HG02885 (cell line): ENCODE data around the gene OXCT1.
"Not testable (repeated sequence)": the region's sequence is repeated elsewhere in the genome, so short reads cannot be mapped to it uniquely, and the experiment has no call there.

Experiments
- ATAC-seq: cut with Tn5 transposase; IDR thresholded peaks from one replicate; pipeline ENCODE4 v1.9.1; 2021; ENCODE audit warnings: mild to moderate bottlenecking; ENCODE audit not compliant: unreplicated experiment, poor library complexity

The OXCT1 gene

DNA sequence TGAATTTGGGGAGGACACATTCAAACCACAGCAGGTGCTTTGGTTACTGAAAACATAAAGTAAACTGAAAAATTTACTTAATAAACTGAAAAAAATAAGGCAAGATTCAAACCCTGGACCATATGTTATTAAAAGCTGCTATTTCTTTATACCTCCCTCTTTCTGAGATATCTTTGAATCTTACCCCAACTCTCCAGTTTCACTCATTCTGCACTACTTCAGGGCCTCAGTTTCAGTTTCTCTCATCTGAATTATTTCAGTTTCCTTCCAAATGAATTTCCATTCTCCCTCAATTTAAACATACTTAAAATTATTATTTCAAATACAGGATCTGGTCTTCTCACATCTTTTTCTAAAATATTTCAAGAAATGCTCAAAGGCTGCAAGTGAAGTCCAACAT, 4.9 kb upstream of the OXCT1 start:
- no peak for ATAC-seq

DNA sequence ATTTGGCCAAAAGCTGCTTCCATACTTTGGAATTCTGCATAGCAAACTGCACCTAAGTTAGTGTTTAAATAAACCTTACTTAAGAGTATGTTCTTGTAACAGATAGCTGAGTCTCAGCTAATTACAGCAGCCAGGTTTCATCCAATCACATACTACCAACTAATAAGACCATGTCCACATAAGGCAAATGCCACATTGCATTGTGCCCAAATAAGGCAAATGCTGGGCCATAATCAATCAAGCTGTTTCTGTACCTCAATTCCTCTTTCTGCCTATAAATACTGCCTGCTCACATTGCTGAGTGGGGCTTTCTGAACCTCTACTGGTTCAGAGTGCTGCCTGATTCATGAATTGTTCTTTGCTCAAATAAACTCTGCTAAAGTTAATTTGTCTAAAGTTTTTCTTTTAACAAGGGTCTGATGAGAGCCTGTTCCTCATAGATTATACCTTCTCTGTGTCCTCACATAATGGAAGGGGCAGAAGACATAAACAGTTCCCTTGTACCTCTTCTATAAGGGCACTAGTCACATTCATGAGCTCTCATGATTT, 4.4 kb upstream of the OXCT1 start:
- no peak for ATAC-seq

DNA sequence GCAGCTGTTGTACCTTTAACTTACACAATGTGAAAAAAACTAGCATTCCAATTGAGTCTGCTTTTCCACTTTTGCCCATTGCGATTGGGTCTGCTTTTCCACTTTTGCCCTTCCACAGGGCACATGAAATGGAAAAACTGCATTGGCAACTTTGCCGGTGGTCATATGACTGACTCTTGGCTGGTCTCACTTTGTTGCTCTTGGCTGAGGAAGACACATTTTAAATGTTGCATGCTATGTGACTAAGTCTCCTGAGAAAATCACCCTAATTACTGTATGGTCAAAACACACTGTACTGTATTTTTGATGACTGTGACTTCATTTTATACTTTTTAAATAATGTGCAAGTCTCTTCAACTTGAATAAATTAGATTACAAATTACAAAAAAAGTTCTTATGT, 1.6 kb upstream of the OXCT1 start:
- ATAC-seq = no peak

DNA sequence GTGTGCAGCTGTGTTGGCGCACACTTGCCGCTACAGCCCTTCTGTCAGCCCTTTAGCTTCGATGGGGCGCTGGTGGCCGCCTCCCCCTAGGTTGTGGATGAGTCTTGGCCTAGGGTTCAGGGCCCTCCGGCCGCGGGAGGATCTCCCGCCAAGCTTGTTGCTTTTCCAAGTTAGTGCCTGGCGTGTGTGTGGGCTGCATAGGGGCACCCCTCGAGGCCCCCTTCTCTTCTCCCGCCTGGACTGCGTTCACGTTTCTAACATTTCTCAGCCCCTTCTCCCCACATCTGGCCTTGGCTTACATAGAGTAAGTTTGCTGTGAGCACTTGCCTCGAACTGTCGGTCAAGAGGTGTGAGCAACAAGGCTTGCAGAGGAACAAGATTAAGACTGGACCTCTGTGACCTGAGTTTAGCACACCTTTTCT, 413 bp upstream of the OXCT1 start:
- ATAC-seq = no peak

DNA sequence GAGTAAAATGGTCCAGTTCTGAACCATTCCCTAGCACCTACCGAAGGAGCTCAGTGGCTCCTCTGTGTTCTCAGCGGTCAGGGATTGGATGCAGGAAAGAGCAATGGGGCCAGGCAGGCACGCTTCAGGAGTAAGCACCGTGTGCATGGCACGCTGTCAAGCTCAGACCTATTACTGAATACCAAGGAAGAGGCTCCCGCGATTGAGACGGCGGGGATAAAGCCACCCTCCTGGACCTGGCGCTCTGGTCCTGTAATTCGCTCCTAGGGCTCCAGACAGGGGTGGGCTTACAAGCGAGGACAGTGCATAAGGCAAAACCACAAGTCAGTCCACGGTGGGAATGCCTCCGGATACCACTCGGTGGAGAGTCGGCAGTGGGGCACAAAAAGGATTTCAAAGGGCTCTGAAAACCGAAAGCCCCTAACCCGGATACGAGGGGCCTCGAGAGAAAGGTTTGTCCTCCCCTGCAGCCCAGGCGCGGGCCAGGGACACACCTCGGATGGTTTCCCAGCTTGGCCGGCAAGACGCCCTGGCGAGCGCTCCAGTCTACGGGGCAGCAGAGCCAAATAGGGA, 988 bp downstream of the OXCT1 start:
- ATAC-seq = no peak

DNA sequence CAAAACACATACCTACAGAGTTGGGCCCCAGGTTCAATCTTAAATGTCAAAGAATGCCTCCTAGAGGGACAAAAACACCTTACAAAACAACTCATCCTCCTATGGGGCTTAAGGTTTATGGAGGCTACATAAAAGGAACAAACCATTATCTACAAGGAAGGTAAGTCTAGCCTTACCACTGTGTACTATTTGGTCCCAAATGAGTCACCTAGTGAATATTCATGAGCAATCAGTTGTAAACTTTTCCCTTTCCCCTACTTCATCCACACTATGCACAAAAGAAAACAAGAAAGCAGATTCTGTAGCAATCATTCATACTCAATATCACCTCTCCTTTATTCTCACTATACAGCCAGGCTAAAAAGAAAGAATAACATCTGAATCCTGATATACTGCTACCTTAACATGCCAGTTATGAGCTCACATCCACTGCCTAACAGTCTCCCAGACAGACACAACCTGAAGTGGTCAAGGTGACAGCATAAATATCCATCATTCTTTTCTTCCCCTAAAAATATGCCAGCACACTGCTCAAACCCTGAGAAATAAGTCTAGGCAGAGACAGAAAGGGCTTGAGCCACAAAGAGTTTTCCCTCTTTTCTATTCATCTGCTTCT, 6.2 kb downstream of the OXCT1 start:
- peak; percentile 76 for ATAC-seq

DNA sequence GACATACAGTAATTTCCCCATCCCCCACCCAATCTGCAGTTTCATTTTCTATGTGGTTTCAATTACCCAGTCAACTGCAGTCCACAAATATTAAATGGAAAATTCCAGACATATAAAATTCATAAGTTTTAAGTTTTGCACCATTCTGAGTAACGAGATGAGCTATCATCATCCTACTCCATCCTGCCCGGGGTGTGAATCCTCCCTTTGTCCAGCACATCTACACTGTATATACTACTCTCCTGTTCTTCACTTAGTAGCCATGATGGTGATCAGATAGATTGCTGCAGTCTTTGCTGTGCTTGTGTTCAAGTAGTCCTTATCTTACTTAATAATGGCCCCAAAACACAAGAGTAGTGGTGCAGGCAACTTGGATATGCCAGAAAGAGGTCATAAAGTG, 11.3 kb downstream of the OXCT1 start:
- ATAC-seq = no peak

DNA sequence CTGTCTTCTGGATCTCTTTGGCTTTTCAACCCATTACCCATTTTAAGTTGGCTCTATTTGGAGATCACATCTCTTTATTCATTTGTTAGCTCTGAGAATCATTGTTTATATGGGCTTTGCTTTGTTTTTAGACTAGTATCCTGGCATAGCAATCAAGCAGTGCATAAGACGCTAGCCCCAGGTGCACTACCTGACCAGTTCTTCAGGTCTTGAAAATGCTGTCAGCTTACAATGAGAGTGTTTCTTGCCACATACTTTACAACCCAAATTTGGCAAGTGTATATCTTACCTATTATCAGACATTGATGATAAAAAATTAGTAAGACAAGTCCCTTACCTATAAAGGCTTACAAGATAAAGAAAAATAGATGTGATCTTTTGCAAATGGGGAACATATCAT, 12.2 kb downstream of the OXCT1 start:
- no peak for ATAC-seq

DNA sequence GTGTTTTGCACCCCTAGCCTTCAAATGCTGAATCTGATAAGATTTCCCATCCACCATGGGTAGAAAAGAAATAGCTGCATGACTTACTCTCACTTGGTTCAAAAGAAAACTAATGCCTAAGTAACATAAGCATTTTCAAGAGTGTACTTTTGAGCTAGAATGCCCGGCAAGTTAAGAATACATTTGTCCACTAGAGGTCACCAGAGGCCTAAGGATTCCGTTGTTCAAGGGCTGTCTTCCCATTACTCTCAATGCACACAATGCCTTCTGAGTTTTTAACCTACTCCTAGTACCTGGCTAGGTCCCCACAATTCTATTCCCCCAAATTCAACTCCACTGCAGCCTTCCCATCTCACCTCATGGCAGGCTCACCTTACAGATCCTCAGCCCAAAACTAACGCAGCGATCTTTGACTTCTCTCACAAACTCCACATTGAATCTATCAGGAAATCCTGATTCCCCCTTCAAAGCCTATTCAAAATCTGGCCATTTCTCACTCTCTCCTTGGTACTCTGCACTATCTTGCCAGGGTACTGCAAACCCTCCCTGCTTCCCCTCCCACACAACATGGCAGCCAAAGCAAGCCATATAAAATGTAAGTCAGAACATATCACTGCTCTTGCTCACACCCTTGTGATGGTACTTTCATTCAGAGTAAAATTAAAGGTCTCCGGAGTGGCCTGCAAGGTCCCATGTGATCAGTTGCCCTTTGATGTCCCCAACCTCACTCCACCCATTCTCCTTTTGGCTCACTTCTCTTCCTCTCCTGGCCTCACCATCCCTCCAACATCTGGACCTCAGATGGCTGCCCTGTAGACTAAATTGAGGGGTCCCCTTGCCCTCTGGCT, 13.4 kb downstream of the OXCT1 start:
- peak; percentile 95 for ATAC-seq

DNA sequence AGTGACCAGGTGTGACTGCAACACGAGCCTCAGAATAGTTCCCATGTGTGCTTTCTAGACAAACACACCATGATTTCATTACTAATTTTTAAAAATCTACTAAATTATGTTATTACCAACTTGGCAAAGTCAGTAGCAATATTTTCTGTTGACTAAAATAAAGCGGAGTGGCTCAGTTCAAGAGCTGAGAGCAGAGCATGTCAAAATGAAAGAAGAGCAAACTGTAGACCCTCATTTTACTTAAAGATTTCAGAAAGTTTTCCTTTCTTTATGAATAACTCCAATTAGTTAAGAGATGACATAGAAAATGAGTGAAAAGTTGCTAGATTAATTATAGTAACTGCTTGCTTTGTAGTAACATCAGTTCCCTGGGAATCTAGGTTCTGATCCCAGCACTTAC, 17.9 kb downstream of the OXCT1 start:
- ATAC-seq = no peak

DNA sequence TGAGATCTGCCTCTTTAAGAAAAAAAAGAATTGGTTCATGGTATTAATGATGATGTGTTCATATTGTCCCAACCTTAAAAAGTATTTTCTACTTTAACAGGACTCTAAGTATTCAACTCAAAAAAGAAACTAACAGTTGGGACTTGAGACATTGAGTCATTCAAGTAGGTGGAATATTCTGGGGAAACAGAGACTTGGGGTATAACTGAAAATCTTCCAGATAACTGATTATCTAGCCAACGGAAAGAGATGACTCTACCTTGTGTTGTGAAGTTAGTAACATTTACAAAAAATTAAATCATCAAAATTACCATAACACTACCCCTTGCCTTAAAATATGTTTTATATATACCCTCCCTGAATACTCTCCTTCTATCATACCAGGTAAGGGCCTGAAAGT, 19.1 kb downstream of the OXCT1 start:
- no peak for ATAC-seq

DNA sequence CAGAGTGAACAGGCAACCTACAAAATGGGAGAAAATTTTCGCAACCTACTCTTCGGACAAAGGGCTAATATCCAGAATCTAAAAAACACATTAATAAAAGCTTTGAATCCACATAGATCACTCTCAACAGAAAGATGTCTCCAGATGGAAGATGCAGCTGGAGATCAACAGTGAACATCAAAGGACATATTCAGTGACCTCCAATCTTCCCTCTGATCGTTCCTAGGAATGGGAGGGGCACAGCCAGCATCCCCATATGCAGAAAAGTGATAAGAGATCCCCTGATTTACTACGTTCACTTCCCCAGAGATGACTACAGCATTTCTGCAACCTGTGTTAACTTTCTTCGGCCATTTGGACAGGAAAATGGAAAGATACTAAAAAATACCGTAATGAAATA, 21.2 kb downstream of the OXCT1 start:
- no peak for ATAC-seq

DNA sequence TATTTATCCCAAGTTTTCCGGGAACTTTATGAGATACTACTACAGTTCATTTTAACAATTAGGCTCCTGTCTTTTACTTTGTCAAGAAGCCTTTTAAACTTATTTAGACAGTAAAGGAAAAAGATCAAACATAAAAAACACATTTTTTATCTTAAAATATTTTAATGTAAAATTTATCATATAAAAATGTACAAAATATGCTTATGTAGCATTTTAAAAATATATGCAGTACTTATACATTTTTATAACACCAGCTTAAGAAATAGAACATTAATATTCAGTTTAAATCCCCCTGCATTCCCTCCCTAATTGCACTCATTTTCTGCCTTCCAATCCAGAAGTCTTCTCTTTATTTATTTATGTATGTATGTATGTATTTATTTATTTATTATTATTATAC, 24.5 kb downstream of the OXCT1 start:
- not testable (repeated sequence) for ATAC-seq

DNA sequence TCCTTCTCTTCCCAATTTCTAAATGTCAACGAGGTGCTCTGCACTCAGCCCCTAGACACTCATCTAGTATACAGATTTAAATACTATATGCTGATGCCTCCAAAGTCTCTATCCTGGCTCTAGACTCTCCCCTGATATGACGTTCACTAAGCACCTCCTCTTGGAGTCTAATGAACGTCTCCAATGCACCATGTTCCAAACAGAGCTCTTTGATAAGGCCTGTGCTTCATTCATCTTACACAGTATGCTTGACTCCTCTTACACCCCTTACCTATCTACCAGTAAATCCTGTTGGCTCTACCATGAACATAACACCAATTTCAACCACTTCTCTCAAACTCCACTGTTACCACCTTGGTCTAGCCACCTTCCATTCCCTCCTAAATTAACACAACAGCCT, 25.7 kb downstream of the OXCT1 start:
- ATAC-seq = no peak

DNA sequence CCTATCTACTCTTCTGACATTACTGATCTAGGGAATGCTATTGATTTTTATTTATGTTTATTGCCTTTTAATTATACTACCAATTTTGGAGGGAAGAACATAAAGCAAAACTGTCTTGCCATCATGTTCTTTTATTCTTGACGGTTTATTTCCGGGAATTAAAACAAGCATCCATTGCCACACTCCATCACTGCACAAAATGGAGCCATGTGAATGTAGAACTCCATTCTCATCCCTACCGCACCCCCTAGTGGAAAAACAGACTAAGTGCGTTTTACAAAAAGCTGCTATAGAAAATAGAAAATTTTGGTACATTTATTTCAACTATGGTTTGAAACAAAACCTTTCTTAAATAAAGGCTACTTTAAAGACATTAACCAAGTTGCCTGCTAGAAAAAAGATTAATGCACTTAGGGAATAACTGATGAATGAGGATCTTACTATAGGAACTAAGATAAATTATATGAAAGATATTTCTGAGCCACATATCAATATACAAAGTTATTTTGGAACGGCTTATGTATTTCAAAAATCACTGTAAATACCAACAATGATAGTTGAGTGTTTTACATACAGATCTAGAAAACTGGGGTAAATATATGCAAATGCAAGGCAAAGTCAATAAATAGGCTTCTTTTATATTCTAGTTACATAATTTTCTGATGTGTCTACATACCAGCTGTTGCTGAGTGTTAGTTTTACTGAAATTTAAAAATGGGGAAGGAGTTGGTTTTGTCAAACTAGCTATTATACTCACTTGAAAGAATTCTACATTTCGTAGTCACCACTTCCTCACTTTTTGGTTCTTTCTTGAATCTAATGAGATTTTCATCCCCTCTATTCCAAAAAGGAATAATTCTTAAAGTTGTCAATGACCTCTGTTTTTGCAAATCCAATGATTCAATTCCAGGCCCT, 26.5 kb downstream of the OXCT1 start:
- peak; percentile 76 for ATAC-seq

DNA sequence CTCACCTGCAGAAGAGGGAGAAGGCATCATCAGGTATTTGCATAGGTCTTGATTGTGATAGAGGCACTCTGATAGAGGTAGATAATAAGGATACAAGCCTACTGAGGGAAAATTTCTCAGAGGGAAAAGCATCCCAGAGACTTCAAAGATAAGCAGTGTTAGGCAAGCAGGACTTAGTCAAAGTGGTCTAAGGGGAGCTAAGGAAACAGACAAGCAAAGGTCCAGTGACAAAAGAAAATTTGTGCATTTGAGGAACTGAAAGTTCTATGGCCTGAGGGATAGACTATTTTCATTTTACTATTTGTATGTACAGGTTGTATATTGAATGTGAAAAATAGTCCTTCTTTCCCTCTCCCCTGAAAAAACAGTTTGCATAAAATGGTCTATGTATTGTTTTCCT, 27.4 kb downstream of the OXCT1 start:
- ATAC-seq = peak; percentile 87

DNA sequence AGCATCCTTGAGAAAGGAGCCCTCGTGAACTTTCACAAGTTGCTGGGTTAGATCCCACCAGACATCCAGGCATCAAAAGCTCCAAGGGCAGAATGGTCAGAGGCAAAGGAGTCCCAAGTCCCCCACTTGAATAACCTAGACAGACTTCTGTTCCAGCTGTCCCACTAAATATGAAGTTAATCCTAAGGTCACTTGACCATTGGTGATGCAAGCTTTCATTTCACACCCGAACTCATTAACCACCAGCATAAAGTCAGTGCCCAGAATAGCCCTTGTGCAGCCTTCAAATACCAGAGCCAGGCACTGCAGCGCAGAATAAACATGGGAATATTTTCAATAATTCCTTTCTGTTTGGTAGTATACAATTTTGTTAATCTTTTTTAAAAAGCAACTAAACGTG, 28.9 kb downstream of the OXCT1 start:
- ATAC-seq = no peak

DNA sequence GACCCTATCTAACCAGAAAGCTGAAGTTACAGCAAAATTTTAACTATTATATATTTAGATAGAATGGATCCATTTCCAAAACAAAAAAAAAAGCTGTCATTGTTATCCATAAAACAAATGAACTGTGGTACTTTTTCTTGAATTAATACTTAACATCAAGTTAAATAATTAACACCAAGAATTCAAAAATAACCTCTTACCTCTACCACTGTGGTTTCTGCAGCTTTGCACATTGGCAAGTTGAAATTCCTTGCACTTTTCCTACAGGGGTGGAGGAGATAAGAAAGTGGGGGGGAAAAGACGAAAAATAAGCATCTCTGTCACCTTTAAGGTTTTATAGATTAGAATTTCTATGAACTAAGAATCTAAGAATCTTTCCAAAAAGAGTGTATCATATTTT, 30.0 kb downstream of the OXCT1 start:
- no peak for ATAC-seq

DNA sequence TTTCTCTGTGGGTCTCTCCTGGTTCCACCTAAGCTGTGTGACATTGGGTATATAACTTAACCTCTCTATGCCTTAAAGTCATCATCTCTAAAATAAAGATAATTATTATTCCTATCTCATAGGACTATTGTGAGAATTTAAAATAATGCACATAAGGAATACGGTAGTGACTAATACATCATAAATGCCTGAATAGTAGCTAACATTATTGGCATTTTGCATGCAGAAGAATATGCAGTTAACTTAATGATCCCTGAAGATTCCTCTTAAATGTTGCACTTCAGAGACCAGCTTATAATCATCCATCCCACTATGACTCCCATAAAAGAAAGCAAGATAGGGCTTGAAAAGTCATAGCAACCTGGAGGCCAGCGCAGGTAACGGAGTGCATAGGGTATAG, 32.4 kb downstream of the OXCT1 start:
- ATAC-seq = no peak

DNA sequence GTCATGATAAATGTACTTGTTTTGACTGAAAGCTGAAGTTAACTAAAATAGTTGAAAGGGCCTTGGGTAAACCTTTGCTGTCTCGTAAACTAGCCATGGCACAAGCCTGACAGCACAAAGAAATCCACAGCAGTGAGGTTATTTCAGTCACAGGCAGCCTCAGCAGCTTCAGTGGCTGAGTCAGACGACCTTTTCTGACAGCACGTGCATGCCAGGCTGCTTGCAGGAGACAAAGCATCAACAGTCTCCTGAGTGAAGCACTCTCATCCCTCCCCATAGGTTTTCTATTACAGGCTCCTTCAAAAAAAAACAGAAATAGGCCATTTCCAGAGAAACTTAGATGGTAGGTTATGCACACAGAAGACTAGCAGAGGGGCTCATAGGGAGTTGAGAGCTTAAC, 34.6 kb downstream of the OXCT1 start:
- no peak for ATAC-seq
